Panc1 (cell line): ENCODE results near the gene KCNB1. TPM values are rescaled to one million over a fixed set of nuclear protein-coding genes. Genes with fewer than 3 reads are reported as not detected.

ENCODE experiments used
- ATAC-seq: fragments of 200-7000 bp; cut with Tn5 transposase; 2 replicates; pipeline ENCODE4 v1.9.1; 2020; ENCODE audit warnings: mild to moderate bottlenecking, moderate library complexity
- BruUV-seq: library from RNA; stranded (reverse); fragments of 400-500 nt; replicated peaks from 2 replicates; lab custom pipeline; 2021; lab: Mats Ljungman, UMichigan
- CTCF ChIA-PET: fragments of 300-600 bp; sonication (Branson Sonifier 250); formaldehyde crosslinking; loops from one replicate; lab custom pipeline; 2022; ENCODE audit warnings: antibody characterized with exemption; lab: Charles Lee
- POLR2A ChIA-PET: fragments of 300-600 bp; sonication (Branson Sonifier 250); formaldehyde crosslinking; loops from one replicate; lab custom pipeline; 2022; ENCODE audit warnings: antibody characterized with exemption; lab: Charles Lee
- DNase-seq: peaks from one replicate; pipeline ENCODE4 v3.0.0-alpha.2; 2010; ENCODE audit warnings: low read depth, low spot score
- H3K27ac ChIP-seq: 2 replicates; pipeline ENCODE4 v1.5.1; 2011; ENCODE audit warnings: mild to moderate bottlenecking, low read length, inconsistent platforms
- H3K27me3 ChIP-seq: fragments of 200-500 bp; sonication (Bioruptor generic); 2 replicates; pipeline ENCODE4 v1.6.0; 2014; ENCODE audit warnings: low read length, inconsistent platforms; ENCODE audit not compliant: control insufficient read depth, insufficient read depth
- H3K36me3 ChIP-seq: fragments of 200-500 bp; sonication (Bioruptor generic); 2 replicates; pipeline ENCODE4 v1.5.1; 2014; ENCODE audit warnings: inconsistent platforms, mild to moderate bottlenecking, low read length, moderate library complexity; ENCODE audit not compliant: control insufficient read depth, insufficient read depth
- H3K4me1 ChIP-seq: 2 replicates; pipeline ENCODE4 v1.5.1; 2011; ENCODE audit warnings: inconsistent platforms, mild to moderate bottlenecking, low read length, moderate library complexity; ENCODE audit not compliant: control insufficient read depth, insufficient read depth
- H3K4me3 ChIP-seq, 2 experiments: 2 replicates each; pipeline ENCODE4 v1.5.1; 2011 to 2012; ENCODE audit warnings: low read depth in 2 of 2, low read length in 2 of 2, mild to moderate bottlenecking in 2 of 2, inconsistent platforms in 1 of 2, moderate library complexity in 1 of 2
- H3K9me3 ChIP-seq: fragments of 200-500 bp; sonication (Bioruptor generic); 2 replicates; pipeline ENCODE4 v1.5.1; 2014; ENCODE audit warnings: low read depth, mild to moderate bottlenecking, inconsistent platforms, low read length, moderate library complexity; ENCODE audit not compliant: control insufficient read depth, insufficient read depth
- CTCF ChIP-seq: fragments of 450-650 bp; IDR thresholded peaks from 2 replicates; pipeline ENCODE4 v1.5.1; 2017; ENCODE audit warnings: mild to moderate bottlenecking
- POLR2AphosphoS5 ChIP-seq: IDR thresholded peaks from 2 replicates; pipeline ENCODE4 v1.6.1; 2012; ENCODE audit warnings: mild to moderate bottlenecking, low read depth, low read length, moderate library complexity
- REST ChIP-seq, 2 experiments: IDR thresholded peaks; 2 replicates each; pipeline ENCODE4 v1.6.1; 2011 to 2012; ENCODE audit warnings: low read depth in 2 of 2, control low read depth in 1 of 2, low read length in 1 of 2, mild to moderate bottlenecking in 1 of 2, moderate library complexity in 1 of 2; ENCODE audit not compliant: insufficient read depth in 1 of 2
- SIN3A ChIP-seq: IDR thresholded peaks from 2 replicates; pipeline ENCODE4 v1.6.1; 2012; ENCODE audit warnings: low read depth, mild to moderate bottlenecking, low read length, moderate library complexity, borderline replicate concordance; ENCODE audit not compliant: insufficient read depth
- TCF7L2 ChIP-seq: IDR thresholded peaks from 2 replicates; pipeline ENCODE4 v1.6.1; 2011; ENCODE audit warnings: mild to moderate bottlenecking, low read depth, low read length, inconsistent platforms
- in situ Hi-C: cut with HindIII; loops from 2 replicates; pipeline ENCODE4 v1.10.0; 2016; ENCODE audit warnings: low sequenced_read_pairs, low pct_unique_long_range_greater_than_20kb
- intact Hi-C: fragments of 100-400 bp; cut with micrococcal nuclease; formaldehyde crosslinking; loops from one replicate; pipeline ENCODE4 v1.10.0; 2022; ENCODE audit not compliant: unreplicated experiment
- total RNA-seq: library from RNA; stranded (reverse); gene quantifications from one replicate; pipeline ENCODE4 v1.2.1, GENCODE V29; 2021; ENCODE audit not compliant: unreplicated experiment

KCNB1 gene
- total RNA-seq, 1 experiment from 2014 or later = 11.1 TPM

- Histone ChIP-seq H3K27me3 (no peaks in the 10 kb centered on the region), H3K36me3 (no peaks in the 10 kb centered on the region), H3K9me3 (no peaks in the 10 kb centered on the region), H3K4me3 (no peak overlapping the region), H3K4me1 (peaks cover 15% of the 10 kb centered on the region; the same call in 1 of the 2 replicates), H3K27ac (no peak overlapping the region)
- in situ Hi-C loops = no loop called here
- ChIA-PET CTCF (no interaction called here), POLR2A (no interaction called here)
- no peak for TF ChIP-seq REST (IDR thresholded peaks at IDR 0.05; ENCODE audit: insufficient read depth in 1 of 2, low read depth in 2 of 2, low read length in 1 of 2)
- TF ChIP-seq CTCF = no peak
- TF ChIP-seq POLR2AphosphoS5 = no peak
- TF ChIP-seq SIN3A = no peak
- no peak for TF ChIP-seq TCF7L2
- DNase-seq (no peak), ATAC-seq (no peak)
- intact Hi-C loops = no loop called here
- BruUV-seq = no TSS peak
These were observed 3.4 kb downstream of the KCNB1 start for GRCh38 chr20:49478754-49479689.

- Histone ChIP-seq H3K9me3 (no peaks in the 10 kb centered on the region), H3K27me3 (no peaks in the 10 kb centered on the region), H3K4me1 (peaks cover 15% of the 10 kb centered on the region; the same call in 1 of the 2 replicates), H3K27ac (no peak overlapping the region), H3K36me3 (no peaks in the 10 kb centered on the region), H3K4me3 (no peak overlapping the region)
- CTCF ChIA-PET = no interaction called here
- no TSS peak for BruUV-seq
- in situ Hi-C loops = no loop called here
- POLR2A ChIA-PET = no interaction called here
- DNase-seq (no peak), ATAC-seq (no peak)
- intact Hi-C loops = no loop called here
- TF ChIP-seq SIN3A = no peak
- TF ChIP-seq TCF7L2 = no peak
- no peak for TF ChIP-seq POLR2AphosphoS5
- no peak for TF ChIP-seq CTCF
- TF ChIP-seq REST (IDR thresholded peaks at IDR 0.05; ENCODE audit: insufficient read depth in 1 of 2, low read depth in 2 of 2, low read length in 1 of 2) = no peak
These were observed 4.2 kb downstream of the KCNB1 start for GRCh38 chr20:49478266-49478665.
